HFFc6 (cell line): ENCODE data around the gene CDC42. TPM values are rescaled to one million over a fixed set of nuclear protein-coding genes. Genes with fewer than 3 reads are reported as not detected.
A peak's percentile ranks its signal among the peaks of the same experiment; 100 is the strongest.

Experiments used
- DNase-seq: peaks from one replicate; pipeline ENCODE4 v3.0.0-alpha.2; 2018
- H3K27ac Mint-ChIP-seq: 2 replicates; pipeline ENCODE4 v1.8.0; 2020; ENCODE audit warnings: mild to moderate bottlenecking, mixed read lengths
- H3K27me3 Mint-ChIP-seq: 2 replicates; pipeline ENCODE4 v1.8.0; 2021; ENCODE audit warnings: mild to moderate bottlenecking, moderate library complexity, mixed read lengths; ENCODE audit not compliant: insufficient read depth
- H3K36me3 Mint-ChIP-seq: 2 replicates; pipeline ENCODE4 v1.8.0; 2021; ENCODE audit warnings: low read depth, mixed read lengths
- H3K4me1 Mint-ChIP-seq: 2 replicates; pipeline ENCODE4 v1.8.0; 2020; ENCODE audit warnings: low read depth, mixed read lengths
- H3K4me3 Mint-ChIP-seq: 2 replicates; pipeline ENCODE4 v1.8.0; 2020; ENCODE audit warnings: mild to moderate bottlenecking, moderate library complexity, mixed read lengths
- H3K9me3 Mint-ChIP-seq: 2 replicates; pipeline ENCODE4 v1.8.0; 2020; ENCODE audit warnings: mild to moderate bottlenecking, mixed read lengths
- CTCF ChIP-seq: fragments of 200-600 bp; sonication (generic); IDR thresholded peaks from 2 replicates; pipeline ENCODE4 v1.5.0; 2021; ENCODE audit warnings: antibody characterized with exemption, mild to moderate bottlenecking
- total RNA-seq, 6 experiments: library from RNA; stranded (reverse); fragmentation: NEBNext Ultra II Directional; extraction: Animal tissue kit (Norgen Biotek cat#: 25700); gene quantifications; 2 replicates in 1 of 6; 3 replicates in 5 of 6; pipeline ENCODE4 v1.2.3, GENCODE V29; 2021

Gene CDC42
- total RNA-seq, 6 experiments from 2014 or later = 273 to 298 (median 280) TPM

- Mint-ChIP-seq H3K27ac (peak overlapping the region; percentile 85), H3K4me1 (peaks cover 26% of the 10 kb centered on the region)
- peak; percentile 77 for DNase-seq
Measured at GRCh38 chr1:22018583-22019559, 33.6 kb upstream of the CDC42 start.

GRCh38 chr1:22021061-22021460 is 31.4 kb upstream of the CDC42 start:
- DNase-seq = no peak
- Mint-ChIP-seq H3K4me3 (no peak overlapping the region), H3K4me1 (peaks cover 43% of the 10 kb centered on the region), H3K27ac (no peak overlapping the region), H3K36me3 (no peaks in the 10 kb centered on the region), H3K27me3 (no peaks in the 10 kb centered on the region; the same call in 1 of the 2 replicates), H3K9me3 (no peaks in the 10 kb centered on the region)
- no peak for TF ChIP-seq CTCF

More at GRCh38 chr1:22018583-22019559, 33.6 kb upstream of the CDC42 start:
- Mint-ChIP-seq H3K27me3 (no peaks in the 10 kb centered on the region; the same call in 1 of the 2 replicates), H3K9me3 (no peaks in the 10 kb centered on the region), H3K36me3 (no peaks in the 10 kb centered on the region), H3K4me3 (peak overlapping the region; percentile 17)
- TF ChIP-seq CTCF = peak; percentile 61

- Mint-ChIP-seq H3K27ac (peak overlapping the region; percentile 97), H3K4me3 (peak overlapping the region; percentile 92), H3K27me3 (no peaks in the 10 kb centered on the region; the same call in 1 of the 2 replicates), H3K9me3 (no peaks in the 10 kb centered on the region), H3K36me3 (no peaks in the 10 kb centered on the region), H3K4me1 (peaks cover 34% of the 10 kb centered on the region)
- peak; percentile 17; the same call in 1 of the 2 replicates for TF ChIP-seq CTCF
- DNase-seq = peak; percentile 84
Measured at GRCh38 chr1:22024485-22025367, 27.8 kb upstream of the CDC42 start.

- H3K9me3 Mint-ChIP-seq = no peaks in the 10 kb centered on the region
- no peak for TF ChIP-seq CTCF
- peak overlapping the region; percentile 97 for H3K27ac Mint-ChIP-seq
- H3K4me1 Mint-ChIP-seq = peaks cover 34% of the 10 kb centered on the region
- DNase-seq = peak; percentile 87
- no peaks in the 10 kb centered on the region; the same call in 1 of the 2 replicates for H3K27me3 Mint-ChIP-seq
- H3K4me3 Mint-ChIP-seq = peak overlapping the region; percentile 92
- no peaks in the 10 kb centered on the region for H3K36me3 Mint-ChIP-seq
Measured at GRCh38 chr1:22025368-22026155, 26.9 kb upstream of the CDC42 start.

GRCh38 chr1:22026924-22027289 is 25.6 kb upstream of the CDC42 start:
- peaks cover 34% of the 10 kb centered on the region for H3K4me1 Mint-ChIP-seq
- H3K9me3 Mint-ChIP-seq = no peaks in the 10 kb centered on the region
- DNase-seq = no peak
- H3K27ac Mint-ChIP-seq = no peak overlapping the region
- TF ChIP-seq CTCF = no peak
- H3K36me3 Mint-ChIP-seq = no peaks in the 10 kb centered on the region
- H3K27me3 Mint-ChIP-seq = no peaks in the 10 kb centered on the region; the same call in 1 of the 2 replicates
- H3K4me3 Mint-ChIP-seq = no peak overlapping the region; the same call in 1 of the 2 replicates
